Endothelial cell of hepatic sinusoid (primary cell): ENCODE data around the gene SLC35D2.
"Not testable (repeated sequence)": the region's sequence is repeated elsewhere in the genome, so short reads cannot be mapped to it uniquely, and the experiment has no call there.

ENCODE experiments used
- in situ Hi-C: cut with HindIII; loops from 2 replicates; pipeline ENCODE4 v1.10.0; 2017; ENCODE audit warnings: low sequenced_read_pairs

SLC35D2 gene

GRCh38 chr9:96318921-96319565 lies 64.5 kb downstream of the SLC35D2 start:
- in situ Hi-C loops, result no loop called here

- in situ Hi-C loops, result no loop called here
Observed at GRCh38 chr9:96317335-96317980, 66.1 kb downstream of the SLC35D2 start.

- in situ Hi-C loops, result no loop called here
Observed at GRCh38 chr9:96309850-96310249, 73.7 kb downstream of the SLC35D2 start.

GRCh38 chr9:96306958-96307357 lies 76.6 kb downstream of the SLC35D2 start:
- in situ Hi-C loops, result not testable (repeated sequence)

- in situ Hi-C loops, result no loop called here
Observed at GRCh38 chr9:96305171-96305570, 78.3 kb downstream of the SLC35D2 start.

- in situ Hi-C loops, result no loop called here
Observed at GRCh38 chr9:96304230-96304629, 79.3 kb downstream of the SLC35D2 start.

GRCh38 chr9:96302021-96302420 lies 81.5 kb downstream of the SLC35D2 start, which contains the start of gene HSD17B3:
Gene HSD17B3 (minus strand): TSS chr9:96302176. CDS start chr9:96302104, 72 bp downstream.
- in situ Hi-C loops, result no loop called here

- in situ Hi-C loops, result no loop called here
Observed at GRCh38 chr9:96299823-96300222, 83.7 kb downstream of the SLC35D2 start.

- in situ Hi-C loops, result no loop called here
Observed at GRCh38 chr9:96294159-96294545, 89.4 kb downstream of the SLC35D2 start.

- in situ Hi-C loops, result no loop called here
Observed at GRCh38 chr9:96293498-96294158, 89.9 kb downstream of the SLC35D2 start.

- in situ Hi-C loops, result no loop called here
Observed at GRCh38 chr9:96289392-96289791, 94.1 kb downstream of the SLC35D2 start.

- in situ Hi-C loops, result no loop called here
Observed at GRCh38 chr9:96281641-96282040, 101.9 kb downstream of the SLC35D2 start.

- in situ Hi-C loops, result no loop called here
Observed at GRCh38 chr9:96279932-96280331, 103.6 kb downstream of the SLC35D2 start.

GRCh38 chr9:96274939-96275338 lies 108.6 kb downstream of the SLC35D2 start:
- in situ Hi-C loops, result no loop called here
